K562 (cell line): ENCODE results near the gene TEDDM1. TPM values are rescaled to one million over a fixed set of nuclear protein-coding genes. Genes with fewer than 3 reads are reported as not detected.

Source experiments
- ATAC-seq: fragments of 200-7000 bp; cut with Tn5 transposase; 3 replicates; pipeline ENCODE4 v1.9.1; 2020; ENCODE audit warnings: moderate library complexity
- BruUV-seq: library from RNA; stranded (reverse); fragments of 400-500 nt; replicated peaks from 2 replicates; lab custom pipeline; 2021; lab: Mats Ljungman, UMichigan
- CTCF ChIA-PET: fragments of 300-600 bp; formaldehyde crosslinking; extraction: SDS; loops from one replicate; lab custom pipeline; 2021; ENCODE audit warnings: low intra/inter-chr PET ratio; lab: Yijun Ruan, JAX
- POLR2A ChIA-PET: fragments of 300-600, 350-650 bp; sonication (Branson Sonifier 250); formaldehyde crosslinking; extraction: SDS; loops from one replicate; lab custom pipeline; 2021; ENCODE audit warnings: antibody characterized with exemption, inconsistent platforms; lab: Yijun Ruan, JAX
- DNase-seq, 4 experiments: peaks; one replicate each; pipeline versions ENCODE4 v3.0.0 to v3.0.0-alpha.2; 2011 to 2018; ENCODE audit warnings: low spot score in 3 of 4, mixed read lengths in 3 of 4; ENCODE audit errors: extremely low read depth in 1 of 4
- FAIRE-seq: peaks from 2 replicates; lab custom pipeline; 2011; peaks lifted over from hg19 to GRCh38; lab: Jason Lieb, UNC
- H2AFZ ChIP-seq: 2 replicates; pipeline ENCODE4 v1.6.0; 2011; ENCODE audit warnings: low read depth, low read length, control low read depth, inconsistent platforms
- H3K27ac ChIP-seq: fragments of 200-600 bp; 3 replicates; pipeline ENCODE4 v1.8.0; 2011; ENCODE audit warnings: low read depth, mild to moderate bottlenecking, control low read depth, inconsistent platforms, low read length, moderate library complexity, mixed read lengths; ENCODE audit errors: extremely low read depth
- H3K27me3 ChIP-seq, 2 experiments: fragments of 300-600 bp in 1 of 2; 2 replicates in 1 of 2; 3 replicates in 1 of 2; pipeline versions ENCODE4 v1.6.0 to v1.8.0; 2011; ENCODE audit warnings: inconsistent platforms in 2 of 2, low read length in 2 of 2, mild to moderate bottlenecking in 1 of 2, mixed read lengths in 1 of 2, moderate library complexity in 1 of 2; ENCODE audit not compliant: control insufficient read depth in 2 of 2, insufficient read depth in 2 of 2
- H3K36me3 ChIP-seq: fragments of 300-600 bp; 3 replicates; pipeline ENCODE4 v1.8.0; 2011; ENCODE audit warnings: mild to moderate bottlenecking, low read length, inconsistent platforms; ENCODE audit not compliant: control insufficient read depth, insufficient read depth
- H3K4me1 ChIP-seq, 2 experiments: fragments of 200-600 bp in 1 of 2; replicated peaks in 1 of 2; 2 replicates in 1 of 2; 3 replicates in 1 of 2; pipeline versions ENCODE4 v1.5.1 to v1.8.0; 2011; ENCODE audit warnings: inconsistent platforms in 2 of 2, low read length in 2 of 2, mild to moderate bottlenecking in 1 of 2, mixed read lengths in 1 of 2, moderate library complexity in 1 of 2; ENCODE audit not compliant: control insufficient read depth in 2 of 2, insufficient read depth in 2 of 2
- H3K4me2 ChIP-seq: 2 replicates; pipeline ENCODE4 v1.6.1; 2011; ENCODE audit warnings: low read length, control low read depth, inconsistent platforms, mixed read lengths; ENCODE audit not compliant: insufficient read depth
- H3K4me3 ChIP-seq: fragments of 200-600 bp; sonication (generic), shearing (Covaris generic); 2 replicates; pipeline ENCODE4 v1.5.1; 2016; ENCODE audit warnings: control low read depth, inconsistent platforms
- H3K79me2 ChIP-seq: fragments of 200-600 bp; 3 replicates; pipeline ENCODE4 v1.8.0; 2011; ENCODE audit warnings: low read length, inconsistent platforms; ENCODE audit not compliant: control insufficient read depth, insufficient read depth
- H3K9ac ChIP-seq, 2 experiments: 2 replicates each; pipeline versions ENCODE4 v1.6.0 to v1.6.1; 2011; ENCODE audit warnings: low read depth in 2 of 2, low read length in 2 of 2, control low read depth in 1 of 2, inconsistent platforms in 1 of 2, mild to moderate bottlenecking in 1 of 2, mixed read lengths in 1 of 2; ENCODE audit not compliant: insufficient read depth in 1 of 2
- H3K9me1 ChIP-seq: one replicate; pipeline ENCODE4 v1.6.0; 2011; ENCODE audit warnings: inconsistent platforms, mild to moderate bottlenecking, low read length, moderate library complexity; ENCODE audit not compliant: control insufficient read depth, insufficient read depth
- H3K9me3 ChIP-seq: replicated peaks from 2 replicates; pipeline ENCODE4 v1.5.1; 2011; ENCODE audit warnings: low read depth, low read length, inconsistent platforms; ENCODE audit not compliant: control insufficient read depth, insufficient read depth
- H4K20me1 ChIP-seq: replicated peaks from 2 replicates; pipeline ENCODE4 v1.6.1; 2011; ENCODE audit warnings: low read length, inconsistent platforms, mixed read lengths; ENCODE audit not compliant: control insufficient read depth, insufficient read depth
- ADNP ChIP-seq: fragments of 200-800 bp; sonication (Bioruptor generic); IDR thresholded peaks from 2 replicates; pipeline ENCODE4 v1.6.1; 2016; ENCODE audit warnings: missing genetic modification characterization, missing compliant biosample characterization
- CHD1 ChIP-seq: fragments of 200-600 bp; sonication (generic); IDR thresholded peaks from one replicate; pipeline ENCODE4 v1.6.1; 2012; ENCODE audit warnings: mild to moderate bottlenecking, moderate library complexity, low read length, inconsistent platforms
- ELF4 ChIP-seq: fragments of 450-650 bp; formaldehyde crosslinking; IDR thresholded peaks from 2 replicates; pipeline ENCODE4 v1.4.0; 2022; ENCODE audit warnings: missing genetic modification characterization
- HCFC1 ChIP-seq: IDR thresholded peaks from 2 replicates; pipeline ENCODE4 v1.6.1; 2012; ENCODE audit warnings: low read depth, low read length, improper control_type of control experiment
- HNRNPK ChIP-seq: fragments of 200-400 bp; formaldehyde crosslinking; IDR thresholded peaks from one replicate; pipeline ENCODE4 v1.6.1; 2018; ENCODE audit warnings: mild to moderate bottlenecking, low read depth, low read length; ENCODE audit not compliant: poor library complexity, severe bottlenecking
- KAT2B ChIP-seq: IDR thresholded peaks from one replicate; pipeline ENCODE4 v1.6.1; 2012; ENCODE audit warnings: low read depth, mild to moderate bottlenecking, control low read depth, inconsistent platforms, low read length, moderate library complexity
- KDM5B ChIP-seq: fragments of 200-600 bp; sonication (generic); IDR thresholded peaks from 2 replicates; pipeline ENCODE4 v1.6.1; 2012; ENCODE audit warnings: low read depth, mild to moderate bottlenecking, moderate library complexity, low read length, control low read depth, inconsistent platforms; ENCODE audit not compliant: insufficient replicate concordance
- POLR2G ChIP-seq: fragments of 200-400 bp; formaldehyde crosslinking; IDR thresholded peaks from 2 replicates; pipeline ENCODE4 v1.6.1; 2017; ENCODE audit warnings: low read depth, mild to moderate bottlenecking, antibody characterized with exemption, low read length, moderate library complexity
- POLR3G ChIP-seq: IDR thresholded peaks from 2 replicates; pipeline ENCODE4 v1.6.1; 2011; ENCODE audit not compliant: insufficient read length, insufficient replicate concordance; ENCODE audit errors: extremely low read depth
- RBFOX2 ChIP-seq: fragments of 200-400 bp; formaldehyde crosslinking; IDR thresholded peaks from 2 replicates; pipeline ENCODE4 v1.6.1; 2017; ENCODE audit warnings: low read depth, mild to moderate bottlenecking, low read length, moderate library complexity
- SMARCA4 ChIP-seq: fragments of 450-650 bp; IDR thresholded peaks from 2 replicates; pipeline ENCODE4 v1.6.1; 2016
- SMARCC2 ChIP-seq: fragments of 450-650 bp; IDR thresholded peaks from 2 replicates; pipeline ENCODE4 v1.6.1; 2017; ENCODE audit warnings: antibody characterized with exemption, moderate library complexity, mild to moderate bottlenecking, low read depth
- STAG1 ChIP-seq: sonication (generic); formaldehyde crosslinking; IDR thresholded peaks from 2 replicates; pipeline ENCODE4 v1.5.0; 2020; ENCODE audit warnings: missing genetic modification reagents, borderline replicate concordance
- XRCC3 ChIP-seq: fragments of 450-650 bp; IDR thresholded peaks from 2 replicates; pipeline ENCODE4 v1.6.1; 2017; ENCODE audit warnings: mild to moderate bottlenecking, moderate library complexity
- ZMIZ1 ChIP-seq, 2 experiments: fragments of 150-350 bp in 1 of 2; IDR thresholded peaks; 2 replicates each; pipeline ENCODE4 v1.6.1; 2012 to 2016; ENCODE audit warnings: low read depth in 2 of 2, low read length in 2 of 2, mild to moderate bottlenecking in 1 of 2, moderate library complexity in 1 of 2
- ZNF324 ChIP-seq: fragments of 250-450 bp; sonication (Bioruptor Pico); IDR thresholded peaks from 2 replicates; pipeline ENCODE4 v1.4.0; 2020; ENCODE audit warnings: mild to moderate bottlenecking
- ZNF75A ChIP-seq: fragments of 450-650 bp; formaldehyde crosslinking; IDR thresholded peaks from 2 replicates; pipeline ENCODE4 v1.4.0; 2020; ENCODE audit warnings: mild to moderate bottlenecking
- ZNF77 ChIP-seq: fragments of 250-450 bp; sonication (Bioruptor Pico); IDR thresholded peaks from 2 replicates; pipeline ENCODE4 v1.5.0; 2020
- WGBS: fragments of 100-300 bp; shearing (Covaris generic); methylation state at CpG from one replicate; pipeline ENCODE4 v1.1.6; 2016; ENCODE audit warnings: low coverage, mixed read lengths; ENCODE audit not compliant: insufficient coverage; ENCODE audit errors: missing lambda C conversion rate; 5-methylcytosine and 5-hydroxymethylcytosine counted together
- in situ Hi-C: fragments of 300-500 bp; cut with MboI; formaldehyde crosslinking; loops from 4 replicates; pipeline ENCODE4 v1.15.0; 2018; ENCODE audit warnings: inconsistent platforms, mixed read lengths
- intact Hi-C: fragments of 100-400 bp; cut with micrococcal nuclease; formaldehyde crosslinking; loops from 2 replicates; pipeline ENCODE4 v1.14.2; 2022
- polyA plus RNA-seq, 8 experiments: library from polyadenylated mRNA; depleted of rRNA in 4 of 8; stranded (reverse) in 5 of 8; unstranded in 3 of 8; fragments of >200 nt; fragmentation: Nextera tagmentation in 2 of 8; fragmentation: Illumina TruSeq in 1 of 8; extraction: Ambion mirVana in 2 of 8; extraction: Trizol in 1 of 8; gene quantifications; 2 replicates each; pipeline versions ENCODE4 v1.2.1 to v1.2.3, GENCODE V29; 2011 to 2014; ENCODE audit warnings: inconsistent platforms in 1 of 8, missing spikeins in 1 of 8
- total RNA-seq, 7 experiments: library from RNA; depleted of rRNA in 6 of 7; stranded (reverse); fragments of >200 nt in 6 of 7; fragmentation: Illumina TruSeq in 2 of 7; extraction: Trizol in 2 of 7; gene quantifications; 2 replicates each; pipeline versions ENCODE4 v1.2.1 to v1.2.3, GENCODE V29; 2011 to 2021; ENCODE audit warnings: low replicate concordance in 1 of 7

The TEDDM1 gene
- total and polyA plus RNA-seq, 9 of the 15 experiments (the other 6 are each of a cell fraction or from before 2014, with no cell fraction given) = not detected

- DNase-seq (no peak), FAIRE-seq (no peak), ATAC-seq (no peak)
- in situ Hi-C loops (no loop called here), intact Hi-C loops (loop anchor here (2.0 kb wide), 1 partner anchor 30 kb away; no protein-coding TSS in a partner anchor)
- ChIA-PET POLR2A (interaction anchor here (0.7 to 8.0 kb wide), 34 partner anchors 7 to 309 kb away, joined by 3 to 137 read pairs (median 4); no protein-coding TSS in a partner anchor), CTCF (no interaction called here)
- Histone ChIP-seq H3K4me1 (peaks cover 33 to 56% of the 10 kb centered on the region in 2 experiments), H3K9ac (peak overlapping the region; percentile 88), H3K9me1 (peaks cover 27% of the 10 kb centered on the region), H3K27me3 (no peaks in the 10 kb centered on the region), H3K27ac (peak overlapping the region; percentile 23; the same call in 1 of the 3 replicates), H3K79me2 (peaks cover 85% of the 10 kb centered on the region), H3K36me3 (peaks cover 72% of the 10 kb centered on the region), H2AFZ (no peak overlapping the region), H3K4me2 (peak overlapping the region; percentile 98), H3K9me3 (no peaks in the 10 kb centered on the region), H4K20me1 (peaks cover 43% of the 10 kb centered on the region), H3K4me3 (peak overlapping the region; percentile 77)
- BruUV-seq = no TSS peak
- TF ChIP-seq KAT2B (no peak), RBFOX2 (peak; percentile 54), POLR3G (no peak), HNRNPK (no peak), ELF4 (CRISPR knock-in tag) (no peak), ZNF324 (CRISPR knock-in tag) (peak; percentile 36; the same call in 1 of the 2 replicates), ADNP (tag) (no peak), ZNF77 (CRISPR knock-in tag) (no peak), HCFC1 (no peak), ZNF75A (no peak), CHD1 (peak; percentile 27), SMARCC2 (no peak), POLR2G (peak; percentile 2; the same call in 1 of the 2 replicates), XRCC3 (no peak), STAG1 (no peak), ZMIZ1 (IDR thresholded peaks at IDR 0.05; ENCODE audit: low read depth in 2 of 2, low read length in 2 of 2) (no peak), KDM5B (peak; percentile 18), SMARCA4 (no peak)
- 52% methylated on average over 5 of the region's 5 CpGs for WGBS
These were observed 11.9 kb downstream of the TEDDM1 start for GRCh38 chr1:182388392-182389134.
